HG03135 (cell line): Measurements from ENCODE around the gene BCL2L11.
A peak's percentile ranks its signal among the peaks of the same experiment; 100 is the strongest.

ENCODE experiments used
- ATAC-seq: cut with Tn5 transposase; IDR thresholded peaks from one replicate; pipeline ENCODE4 v1.9.1; 2021; ENCODE audit warnings: mild to moderate bottlenecking, moderate library complexity; ENCODE audit not compliant: unreplicated experiment

The BCL2L11 gene

DNA sequence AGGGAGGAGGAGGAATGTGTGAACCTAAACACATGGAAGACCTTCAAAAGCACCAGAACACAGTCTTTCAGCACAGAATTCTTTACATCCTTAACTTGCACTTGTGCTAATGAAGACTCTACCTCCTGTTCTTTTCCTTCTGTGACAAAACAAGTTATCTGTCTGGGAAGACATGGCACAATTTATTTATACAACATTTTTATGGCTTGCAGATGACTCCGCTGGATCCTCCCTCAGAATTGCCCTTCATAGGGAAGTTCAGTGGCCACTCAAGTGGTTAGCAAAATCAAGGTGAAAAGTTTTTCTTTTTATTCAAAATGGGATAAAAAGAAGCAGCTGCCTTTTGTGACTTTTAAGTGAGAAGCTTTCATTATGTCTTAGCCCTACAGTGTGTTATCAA lies 21.4 kb downstream of the BCL2L11 start:
- ATAC-seq, result no peak

DNA sequence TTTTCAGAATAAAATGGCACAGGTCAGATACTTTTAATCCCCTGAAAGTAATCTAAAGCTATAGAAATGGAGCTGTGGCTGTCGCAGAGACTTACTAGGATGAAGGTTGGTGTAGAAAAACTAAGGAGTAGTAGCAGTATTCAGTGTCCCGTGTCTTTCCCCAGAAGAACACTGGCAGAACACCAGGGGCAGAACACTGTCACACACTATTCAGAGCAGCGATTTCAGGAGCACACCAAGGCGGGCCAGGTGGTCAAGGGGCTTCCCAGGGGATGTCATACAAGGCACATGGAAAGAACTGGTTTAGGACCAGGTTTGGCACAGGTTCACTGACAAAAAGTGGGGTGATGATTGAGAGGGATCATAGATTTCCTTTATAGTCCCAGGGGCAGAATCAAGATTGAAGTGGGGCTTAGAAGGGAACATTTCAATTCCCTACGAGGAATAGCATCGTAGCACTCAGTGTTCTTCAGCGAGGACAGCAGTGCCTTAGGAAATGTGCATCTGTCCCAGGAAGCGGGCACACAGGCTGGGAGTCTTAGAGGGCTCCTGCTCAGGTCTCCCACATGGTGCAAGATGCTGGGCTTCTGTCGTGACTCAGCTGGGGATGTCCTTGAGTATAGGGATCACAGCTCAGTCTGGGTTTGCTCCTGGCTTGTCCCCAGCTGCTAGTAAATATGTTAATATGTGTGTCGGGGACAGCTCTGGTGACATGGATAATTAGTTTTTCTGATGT lies 22.6 kb downstream of the BCL2L11 start:
- no peak for ATAC-seq

DNA sequence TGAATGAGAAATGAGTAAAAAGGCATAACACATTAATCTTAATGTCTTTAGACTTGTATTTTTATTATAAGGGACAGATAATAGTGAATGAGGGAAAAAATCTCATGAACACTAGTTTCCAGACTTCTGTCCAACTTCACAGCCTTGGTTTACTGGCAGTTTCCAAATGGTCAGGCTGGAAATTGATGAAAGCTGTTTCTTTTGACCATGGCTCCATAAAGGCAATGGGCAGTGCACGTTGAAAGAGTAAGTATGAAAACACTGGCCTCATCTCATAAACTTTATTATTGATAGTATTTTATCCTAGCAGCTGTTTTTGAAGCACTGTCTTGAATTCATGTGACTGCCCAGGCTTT lies 23.1 kb downstream of the BCL2L11 start:
- ATAC-seq, result no peak

DNA sequence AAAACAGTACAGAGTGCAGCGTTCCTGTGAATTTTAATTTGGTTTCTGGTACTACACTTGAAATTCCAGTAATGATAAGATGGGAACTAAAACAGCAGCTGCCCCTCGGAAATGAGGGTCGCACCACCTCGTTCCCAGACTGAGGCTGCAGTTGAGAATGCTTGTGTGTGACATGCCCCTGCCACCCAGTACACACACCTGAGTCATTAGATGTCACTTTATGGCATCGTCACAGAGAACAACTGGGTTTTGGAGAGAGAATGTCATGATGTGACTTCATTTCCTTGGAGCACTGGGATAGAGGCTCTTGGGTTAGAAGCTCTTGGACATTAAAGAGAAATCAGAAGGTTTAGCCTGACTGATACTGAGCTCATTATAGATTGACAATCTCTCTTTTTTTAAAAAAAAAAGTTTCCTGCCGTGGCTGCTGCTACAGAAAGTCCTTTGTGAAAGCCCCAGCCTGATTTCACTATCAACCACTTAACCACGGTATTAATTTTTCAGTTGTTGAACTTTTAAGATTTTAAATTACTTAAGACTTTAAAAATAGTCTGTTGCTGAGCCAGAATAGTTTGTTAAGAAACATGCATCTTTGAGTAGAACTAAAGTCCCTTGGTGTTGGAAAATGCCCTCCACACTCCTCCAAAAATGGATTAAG lies 24.5 kb downstream of the BCL2L11 start:
- no peak for ATAC-seq

DNA sequence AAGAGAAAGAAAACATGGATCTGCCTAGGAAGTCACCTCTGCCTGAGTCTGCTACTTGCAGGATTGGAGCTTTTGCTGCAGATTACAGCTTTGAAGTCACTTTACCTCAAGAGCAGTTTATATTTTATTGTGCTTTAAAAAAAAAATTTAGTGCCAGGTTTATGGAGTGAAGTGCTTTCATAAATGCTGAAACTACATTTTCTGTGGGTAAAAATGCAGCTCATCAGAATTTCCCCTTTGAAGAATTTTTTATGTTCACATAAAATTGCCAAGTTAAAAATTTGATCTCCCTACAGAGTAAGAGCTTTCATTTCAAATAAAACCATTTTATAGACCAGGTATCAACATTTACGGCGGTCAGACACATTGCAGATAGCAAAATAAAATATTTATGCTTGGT lies 25.2 kb downstream of the BCL2L11 start:
- ATAC-seq, result no peak

DNA sequence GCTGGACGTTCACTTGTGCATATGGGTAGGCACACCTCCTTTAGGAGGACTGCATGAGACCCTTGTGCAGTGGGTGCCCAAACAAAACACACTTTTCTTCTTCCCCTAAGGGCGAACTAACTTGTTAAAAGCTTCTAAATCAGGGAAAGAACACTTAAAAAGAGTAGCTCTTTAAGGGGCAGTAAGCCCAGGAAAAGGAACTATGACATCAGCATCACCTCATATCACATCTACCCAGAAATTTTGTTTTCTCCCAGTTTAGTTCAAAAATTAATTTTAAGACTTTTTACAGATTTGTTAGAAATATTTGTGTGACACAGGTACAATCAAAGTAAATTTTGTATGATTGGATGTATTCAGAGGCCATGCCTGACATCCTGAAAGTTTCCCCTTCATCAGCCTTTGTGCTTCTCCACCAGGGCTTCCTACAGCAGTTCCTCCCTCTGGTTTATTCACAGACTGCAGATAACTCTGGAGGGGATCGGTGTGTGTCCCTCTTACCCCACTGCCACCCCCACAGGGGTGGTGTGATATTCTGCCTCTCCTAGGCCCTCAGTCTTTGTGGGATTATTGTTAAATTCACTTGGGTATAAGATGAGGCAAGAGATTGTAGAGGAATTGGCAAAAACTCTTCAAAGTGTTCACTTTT lies 27.6 kb downstream of the BCL2L11 start:
- no peak for ATAC-seq

DNA sequence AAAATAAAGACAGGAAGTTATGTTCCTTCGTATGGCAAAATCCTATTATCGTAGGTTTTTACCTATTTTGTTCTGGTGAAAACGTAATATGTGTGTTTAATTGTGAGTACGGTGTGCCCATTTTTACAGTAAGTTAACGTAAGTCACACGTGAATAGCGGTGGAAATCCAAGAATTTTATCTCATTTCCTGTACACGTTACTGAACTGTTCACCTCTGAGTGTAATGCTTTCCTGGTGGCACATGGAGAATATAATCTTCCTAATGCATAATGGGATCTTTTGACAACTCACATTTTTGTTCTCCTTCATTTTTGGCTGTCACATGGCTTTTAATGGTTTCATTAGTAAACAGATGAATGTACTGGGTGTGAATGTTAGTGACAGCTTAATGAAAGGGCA lies 28.2 kb downstream of the BCL2L11 start:
- no peak for ATAC-seq

DNA sequence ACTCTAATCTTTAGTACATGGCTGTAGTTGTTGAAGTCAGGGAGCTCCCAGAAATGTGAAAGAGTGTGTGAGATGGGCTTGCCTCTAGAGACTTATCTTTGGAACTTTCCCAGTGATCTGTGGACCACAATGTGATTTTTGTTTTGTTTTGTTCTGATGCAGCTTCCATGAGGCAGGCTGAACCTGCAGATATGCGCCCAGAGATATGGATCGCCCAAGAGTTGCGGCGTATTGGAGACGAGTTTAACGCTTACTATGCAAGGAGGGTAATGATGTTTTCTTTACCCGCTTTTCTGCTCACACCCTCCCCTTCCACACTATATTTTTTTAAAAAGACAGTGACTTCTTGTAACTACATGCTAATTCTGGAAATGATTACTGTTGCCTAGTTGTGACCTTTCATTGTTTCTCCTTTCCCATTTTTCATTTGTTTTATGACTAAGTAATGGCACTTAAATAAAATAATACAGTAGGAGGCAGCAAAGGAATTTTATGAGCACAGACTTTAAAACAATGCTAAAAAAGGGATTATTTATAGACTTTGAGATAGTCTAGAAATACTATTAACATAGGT lies 29.3 kb downstream of the BCL2L11 start:
- ATAC-seq, result no peak

DNA sequence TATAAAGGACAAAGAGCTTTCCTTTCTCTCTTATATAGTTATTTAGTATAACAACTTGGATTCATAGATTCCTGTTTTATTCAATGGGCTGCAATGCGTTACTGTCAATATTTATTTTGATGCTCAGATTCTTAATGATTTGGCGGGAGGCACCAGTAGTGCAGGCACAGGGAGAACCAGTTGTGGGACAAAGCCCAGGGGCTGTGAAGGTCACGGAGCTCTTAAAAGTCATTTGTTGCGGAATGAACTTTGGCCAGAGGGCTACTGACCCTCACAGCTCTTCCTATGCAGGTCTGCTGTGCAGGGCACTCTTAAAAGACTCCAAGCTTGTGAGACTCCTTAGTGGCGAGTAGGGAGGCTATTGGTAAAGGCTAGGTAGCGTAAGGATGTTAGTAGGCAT lies 34.0 kb downstream of the BCL2L11 start:
- no peak for ATAC-seq

DNA sequence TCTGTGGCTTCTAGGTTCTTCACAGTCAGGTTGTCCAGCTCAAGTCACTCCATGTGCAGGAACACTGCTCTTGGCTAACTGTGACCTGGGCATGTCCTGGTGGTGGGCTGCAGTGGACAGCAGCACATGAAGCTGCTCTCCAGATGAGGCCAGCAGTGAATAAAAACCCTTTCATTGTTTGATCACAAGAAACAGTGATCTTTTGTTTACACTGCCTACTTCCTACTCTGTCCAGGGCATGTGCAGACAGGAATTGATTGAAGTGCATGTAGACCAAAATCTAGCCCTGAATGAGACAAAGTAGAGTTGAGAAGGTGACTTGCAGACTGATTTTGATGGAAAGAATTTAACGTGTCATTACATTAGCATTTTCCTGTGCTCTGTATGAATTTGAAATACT lies 34.9 kb downstream of the BCL2L11 start:
- no peak for ATAC-seq

DNA sequence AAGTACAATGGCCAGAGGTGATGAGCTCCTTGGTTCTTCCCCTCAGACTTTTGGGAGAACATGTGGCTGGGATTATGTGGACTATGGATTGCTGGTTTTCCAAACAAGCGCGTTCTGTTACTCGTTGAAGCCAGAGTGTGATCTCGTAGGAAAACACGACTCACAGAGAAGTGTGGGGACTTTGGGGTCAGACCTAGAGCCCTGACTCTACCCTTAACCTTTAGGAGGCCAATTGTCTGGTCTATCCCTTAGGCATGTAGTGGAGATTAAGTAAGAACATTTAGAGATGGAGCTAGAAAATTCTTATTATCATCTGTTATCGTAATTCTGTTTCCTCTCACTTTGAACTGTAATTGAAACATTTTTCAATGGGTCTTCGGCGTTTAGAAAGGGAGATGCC lies 35.8 kb downstream of the BCL2L11 start:
- no peak for ATAC-seq

DNA sequence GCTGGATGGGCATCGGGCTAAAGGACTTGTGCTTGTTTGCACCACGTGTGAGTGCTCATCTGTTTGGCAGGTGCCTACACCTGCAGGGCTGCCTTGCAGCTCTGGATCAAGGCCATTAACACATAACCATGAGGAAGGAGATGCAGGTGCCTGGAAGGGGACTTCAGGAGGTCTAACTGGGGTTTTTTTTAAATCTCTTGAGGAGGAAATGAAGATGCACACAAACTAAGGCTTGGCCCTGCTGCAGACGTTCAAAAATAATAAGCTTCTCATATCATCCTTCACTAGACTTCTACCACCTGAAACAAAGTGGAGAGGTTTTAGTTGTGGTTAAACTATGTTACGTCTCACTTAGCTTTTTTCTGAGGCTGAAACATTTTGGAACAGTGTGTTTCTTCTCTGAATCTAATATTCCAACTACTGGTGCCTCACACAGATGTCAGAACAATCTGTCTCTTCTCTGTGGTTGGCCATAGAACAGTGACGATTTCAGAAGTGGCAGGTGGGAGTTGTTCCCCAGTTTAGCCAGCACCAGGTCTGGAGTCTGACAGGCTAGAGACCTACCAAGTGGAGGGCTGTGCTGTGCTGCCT lies 36.5 kb downstream of the BCL2L11 start:
- peak; percentile 48 for ATAC-seq

DNA sequence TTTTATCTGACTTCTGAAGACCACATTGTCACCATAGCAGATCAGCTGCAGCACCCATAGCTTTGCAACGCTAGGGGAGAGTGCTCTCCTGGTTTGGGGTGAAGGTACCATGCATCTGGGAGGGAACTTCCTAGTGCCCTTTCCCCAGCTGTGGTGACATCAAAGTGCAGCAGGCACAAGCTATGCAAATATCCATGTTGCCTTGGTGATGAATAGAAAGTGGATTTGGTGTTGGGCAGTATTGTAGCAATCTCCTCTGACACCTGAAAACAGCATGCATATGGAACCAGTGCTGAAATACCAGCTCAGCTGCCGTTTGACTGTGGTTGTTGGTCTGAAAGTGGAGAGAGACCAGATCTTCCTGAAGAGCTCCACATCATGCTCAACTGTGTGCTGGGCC lies 37.1 kb downstream of the BCL2L11 start:
- ATAC-seq, result peak; percentile 59

DNA sequence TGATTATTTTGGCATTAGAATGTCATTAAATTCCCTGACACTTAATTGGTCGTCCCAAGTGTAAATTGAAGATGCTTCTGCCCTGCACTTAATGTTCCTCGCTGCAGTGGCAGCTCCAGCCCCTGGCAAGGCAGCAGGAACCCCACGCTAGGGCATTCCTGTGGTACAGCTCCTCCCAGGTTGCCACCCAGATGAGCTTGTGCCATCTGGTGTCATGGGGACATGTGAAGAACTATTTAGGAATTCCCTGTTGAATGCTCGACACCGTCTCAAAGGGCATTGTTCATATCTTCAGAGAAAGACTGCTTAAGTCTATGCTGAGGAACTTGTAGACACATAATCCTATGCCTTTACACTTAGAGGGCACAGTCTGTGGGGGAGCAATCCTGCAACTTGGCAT lies 38.9 kb downstream of the BCL2L11 start:
- ATAC-seq, result no peak

DNA sequence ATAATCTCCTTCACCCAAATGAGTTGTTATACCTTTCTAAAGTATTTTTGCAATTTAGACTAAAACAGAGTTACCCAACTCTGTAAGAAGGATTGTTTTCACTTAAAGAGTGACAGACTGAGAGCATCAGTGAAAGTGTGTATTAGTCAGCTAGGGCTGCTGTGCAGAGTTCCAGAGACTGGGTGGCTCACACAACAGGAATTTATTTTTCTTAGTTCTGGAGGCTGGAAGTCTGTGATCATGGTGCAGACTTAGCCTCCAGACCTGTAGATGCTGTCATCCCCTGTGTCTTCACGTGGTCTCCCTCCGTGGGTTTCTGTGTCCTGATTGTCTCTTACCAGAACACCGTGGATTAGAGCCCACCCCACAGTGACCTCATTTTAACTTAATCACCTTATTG lies 40.0 kb downstream of the BCL2L11 start:
- ATAC-seq, result no peak

DNA sequence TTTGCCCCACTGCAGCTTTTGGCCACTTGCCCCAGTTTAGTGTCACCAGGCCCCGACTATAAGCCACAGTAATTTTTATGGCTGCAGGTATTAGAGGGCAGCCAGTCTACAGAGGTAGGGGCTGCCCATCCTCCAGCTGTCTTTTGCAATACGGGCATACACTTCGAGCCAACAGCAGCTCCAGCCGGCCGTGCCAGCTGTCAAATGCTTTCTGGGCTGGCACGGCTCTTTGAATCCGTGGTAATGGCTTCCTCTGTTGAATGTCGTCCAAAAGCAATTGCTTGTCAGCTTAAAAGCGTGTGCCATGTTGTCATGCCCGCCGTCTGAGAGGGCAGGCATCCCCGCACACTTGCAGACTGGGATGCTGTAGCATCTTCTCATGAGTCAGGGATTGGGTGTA lies 41.3 kb downstream of the BCL2L11 start:
- no peak for ATAC-seq

DNA sequence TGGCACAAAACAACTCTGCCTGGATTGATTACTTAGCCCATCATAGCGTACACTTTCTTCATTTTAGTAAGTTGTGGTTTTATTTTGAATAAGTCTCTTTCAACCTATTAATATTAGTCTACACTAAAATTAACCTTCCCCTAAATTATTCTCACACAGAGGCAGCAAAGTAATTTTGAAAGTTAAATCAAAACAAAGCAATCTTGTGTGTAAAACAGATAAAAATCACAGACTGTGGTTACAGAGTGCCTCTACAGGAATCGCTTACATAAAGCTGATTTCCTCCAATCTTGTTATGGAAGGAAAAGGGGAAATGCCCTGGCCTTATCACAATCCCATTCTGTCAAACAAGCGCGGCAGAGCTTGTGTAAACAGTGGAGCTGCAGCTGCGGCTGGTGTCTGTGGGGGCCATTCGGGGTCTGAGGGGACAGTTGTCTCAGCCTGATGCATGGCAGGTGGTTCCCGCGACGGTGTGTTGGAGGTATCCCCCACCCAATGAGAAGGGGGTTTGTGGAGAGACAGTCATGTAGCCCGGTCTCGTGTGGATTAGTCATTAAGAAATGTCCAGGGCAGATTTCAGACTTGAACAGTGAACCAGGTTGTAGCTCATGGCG lies 42.1 kb downstream of the BCL2L11 start:
- no peak for ATAC-seq

DNA sequence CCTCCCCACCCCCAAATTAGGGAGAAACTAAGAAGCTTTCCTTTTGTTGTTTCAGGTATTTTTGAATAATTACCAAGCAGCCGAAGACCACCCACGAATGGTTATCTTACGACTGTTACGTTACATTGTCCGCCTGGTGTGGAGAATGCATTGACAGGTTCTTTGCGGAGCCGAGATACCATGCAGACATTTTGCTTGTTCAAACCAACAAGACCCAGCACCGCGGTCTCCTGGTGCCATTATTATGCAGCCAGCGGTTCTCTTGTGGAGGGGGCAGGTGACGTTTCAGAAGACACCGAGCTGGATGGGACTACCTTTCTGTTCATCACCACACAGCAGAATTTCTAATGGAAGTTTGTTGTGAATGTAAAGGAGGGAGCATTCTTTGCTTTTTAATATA lies 43.4 kb downstream of the BCL2L11 start:
- ATAC-seq, result no peak

DNA sequence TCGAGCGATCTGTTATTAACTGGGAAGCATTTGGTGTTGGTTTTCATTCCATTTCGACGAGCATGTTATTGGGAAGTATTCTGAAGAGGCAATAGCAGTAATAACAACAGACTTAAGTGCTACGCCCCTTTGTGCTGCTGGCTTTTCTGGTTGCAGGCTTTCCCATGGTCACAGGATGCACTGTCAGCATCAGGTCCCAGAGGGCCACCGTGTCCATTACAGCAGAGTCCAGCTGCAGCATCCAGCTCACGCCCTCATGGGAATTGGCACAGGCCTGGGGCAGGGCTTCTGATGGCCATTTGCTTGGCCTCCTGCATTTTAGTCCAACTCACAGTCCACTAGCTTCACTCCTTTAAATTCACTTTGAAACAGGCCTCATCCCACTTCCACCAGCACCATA lies 44.4 kb downstream of the BCL2L11 start:
- ATAC-seq, result no peak

DNA sequence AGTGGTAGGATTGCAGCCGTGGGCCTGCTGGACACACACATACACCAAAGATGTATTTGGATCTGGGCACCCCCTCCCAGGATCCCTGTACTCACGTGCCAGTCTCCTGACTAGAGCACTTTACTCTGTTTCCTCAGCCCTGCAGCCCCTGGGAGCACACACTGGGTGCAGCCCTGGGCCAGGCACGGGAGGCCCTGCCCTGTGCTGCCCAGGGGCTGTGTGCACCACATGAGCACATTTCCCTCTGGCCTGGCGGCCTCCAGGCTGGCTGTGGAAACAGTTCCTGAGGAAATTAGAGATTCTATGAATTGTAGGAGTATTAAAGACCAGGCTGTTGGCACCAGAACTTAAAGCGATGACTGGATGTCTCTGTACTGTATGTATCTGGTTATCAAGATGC lies 45.4 kb downstream of the BCL2L11 start:
- ATAC-seq, result no peak
